ENCODE data around the gene PPP2R2C. TPM values are rescaled to one million over a fixed set of nuclear protein-coding genes. Genes with fewer than 3 reads are reported as not detected.

The PPP2R2C gene
- under 1 TPM; 0.05 to 0.35 TPM for total RNA-seq

- Histone ChIP-seq H3K9me3 (no peaks in the 10 kb centered on the region), H3K27ac (no peak within 1 kb of the TSS), H3K36me3 (no peaks in the 10 kb centered on the region), H3K4me1 (no peaks in the 10 kb centered on the region), H3K4me3 (no peak within 1 kb of the TSS), H3K27me3 (peaks cover 20% of the 10 kb centered on the region), H3K9ac (ENCODE audit: low read depth in 2 of 2, low read length in 2 of 2) (no peak within 1 kb of the TSS)
- no peak for TF ChIP-seq CTCF (IDR thresholded peaks at IDR 0.05)
- DNase-seq, result peak; percentile 14
- intact Hi-C loops (cut with DNase I), result no loop called here
These were observed at the start of gene PPP2R2C for GRCh38 chr4:6472387-6473263. Gene PPP2R2C, minus strand, starts transcription at chr4:6472614. Its CDS starts 385 bp downstream, at chr4:6472229.

DNA sequence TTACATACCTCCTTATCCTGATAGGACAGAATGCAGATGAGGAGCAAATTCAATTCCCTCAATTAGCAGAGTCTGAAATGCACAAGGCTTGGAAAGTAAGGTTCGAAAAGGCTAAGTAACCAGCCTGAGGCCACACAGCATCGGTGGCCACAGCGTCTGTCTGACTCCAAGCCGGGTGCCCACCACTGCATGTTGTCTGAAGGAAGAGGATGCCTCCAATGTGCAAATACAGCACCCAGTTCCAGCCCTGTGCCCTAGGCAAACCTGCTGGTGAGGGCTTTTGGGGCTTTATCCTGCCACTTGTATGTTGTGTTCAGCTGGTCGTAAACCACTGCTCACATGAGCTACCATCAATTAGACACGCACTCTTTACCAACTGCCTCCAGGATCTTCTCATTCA is 48.6 kb upstream of the PPP2R2C start:
- intact Hi-C loops (cut with DNase I), result no loop called here
- Histone ChIP-seq H3K27me3 (no peaks in the 10 kb centered on the region), H3K9me3 (no peaks in the 10 kb centered on the region), H3K4me3 (no peak overlapping the region), H3K36me3 (no peaks in the 10 kb centered on the region), H3K4me1 (no peaks in the 10 kb centered on the region), H3K27ac (no peak overlapping the region), H3K9ac (ENCODE audit: low read depth in 2 of 2, low read length in 2 of 2) (no peak overlapping the region)
- no peak for DNase-seq
- no peak for TF ChIP-seq CTCF (IDR thresholded peaks at IDR 0.05)

GRCh38 chr4:6520051-6520636 is 47.7 kb upstream of the PPP2R2C start:
- no peaks in the 10 kb centered on the region for H3K4me1 ChIP-seq
- DNase-seq, result no peak
- H3K36me3 ChIP-seq, result no peaks in the 10 kb centered on the region
- H3K27ac ChIP-seq, result no peak overlapping the region
- H3K9ac ChIP-seq (ENCODE audit: low read depth in 2 of 2, low read length in 2 of 2), result no peak overlapping the region
- intact Hi-C loops (cut with DNase I), result no loop called here
- H3K4me3 ChIP-seq, result no peak overlapping the region
- H3K27me3 ChIP-seq, result no peaks in the 10 kb centered on the region
- H3K9me3 ChIP-seq, result no peaks in the 10 kb centered on the region
- TF ChIP-seq CTCF (IDR thresholded peaks at IDR 0.05), result no peak

- H3K36me3 ChIP-seq, result no peaks in the 10 kb centered on the region
These were observed 44.8 kb upstream of the PPP2R2C start for GRCh38 chr4:6517171-6517570.

GRCh38 chr4:6516762-6517161 is 44.3 kb upstream of the PPP2R2C start:
- Histone ChIP-seq H3K4me1 (no peaks in the 10 kb centered on the region), H3K36me3 (no peaks in the 10 kb centered on the region), H3K27ac (no peak overlapping the region), H3K27me3 (no peaks in the 10 kb centered on the region), H3K4me3 (no peak overlapping the region), H3K9ac (ENCODE audit: low read depth in 2 of 2, low read length in 2 of 2) (no peak overlapping the region), H3K9me3 (no peaks in the 10 kb centered on the region)
- no peak for DNase-seq
- intact Hi-C loops (cut with DNase I), result no loop called here
- TF ChIP-seq CTCF (IDR thresholded peaks at IDR 0.05), result no peak

More at GRCh38 chr4:6517171-6517570, 44.8 kb upstream of the PPP2R2C start:
- Histone ChIP-seq H3K9me3 (no peaks in the 10 kb centered on the region), H3K4me3 (no peak overlapping the region), H3K27me3 (no peaks in the 10 kb centered on the region), H3K4me1 (no peaks in the 10 kb centered on the region), H3K9ac (ENCODE audit: low read depth in 2 of 2, low read length in 2 of 2) (no peak overlapping the region), H3K27ac (no peak overlapping the region)
- no peak for DNase-seq
- no peak for TF ChIP-seq CTCF (IDR thresholded peaks at IDR 0.05)
- intact Hi-C loops (cut with DNase I), result no loop called here
